Measurements from ENCODE around the gene RAET1G.
"Not testable (repeated sequence)": the region's sequence is repeated elsewhere in the genome, so short reads cannot be mapped to it uniquely, and the experiment has no call there.

The RAET1G gene

GRCh38 chr6:149953390-149953789 lies 30.5 kb upstream of the RAET1G start:
- not testable (repeated sequence) for DNase-seq

DNA sequence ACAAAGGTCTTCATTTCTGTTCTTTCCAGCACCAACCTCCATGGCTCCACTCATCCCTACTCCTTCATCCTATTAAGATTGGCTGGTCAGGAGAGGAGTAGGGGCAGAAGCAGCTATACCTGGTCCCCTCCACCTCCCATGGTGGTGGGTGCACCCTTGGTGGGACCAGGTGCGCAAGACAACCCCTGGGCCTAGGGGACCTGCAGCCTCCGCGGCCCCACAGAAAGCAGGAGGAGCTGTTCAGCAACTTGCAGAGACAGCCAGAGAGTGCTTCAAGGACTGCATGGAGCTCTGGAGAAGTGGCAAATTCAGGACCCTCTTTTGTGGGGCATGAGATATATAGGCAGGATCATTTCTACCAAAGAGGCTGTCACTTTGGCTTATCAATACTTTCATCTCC lies 28.7 kb upstream of the RAET1G start:
- DNase-seq: no peak

DNA sequence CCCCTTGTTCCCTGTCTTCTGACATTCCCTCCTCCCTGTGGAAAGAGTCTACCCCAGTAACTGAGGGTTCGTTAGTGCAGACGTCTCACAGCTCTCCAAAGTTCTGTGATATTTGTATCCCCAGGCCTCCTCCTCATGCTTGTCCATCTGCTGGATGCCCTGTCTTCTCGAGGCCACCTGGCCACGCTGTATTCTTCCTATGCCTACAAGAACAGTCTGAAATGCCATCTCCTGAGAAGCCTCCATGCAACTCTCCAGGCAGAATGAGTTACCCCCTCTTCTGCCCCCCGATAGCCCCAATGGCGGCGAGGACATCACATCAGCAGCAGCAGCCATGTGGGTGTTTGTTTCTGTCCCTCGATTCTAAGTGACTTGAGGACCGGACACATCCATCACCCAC lies 28.2 kb upstream of the RAET1G start:
- DNase-seq: no peak

DNA sequence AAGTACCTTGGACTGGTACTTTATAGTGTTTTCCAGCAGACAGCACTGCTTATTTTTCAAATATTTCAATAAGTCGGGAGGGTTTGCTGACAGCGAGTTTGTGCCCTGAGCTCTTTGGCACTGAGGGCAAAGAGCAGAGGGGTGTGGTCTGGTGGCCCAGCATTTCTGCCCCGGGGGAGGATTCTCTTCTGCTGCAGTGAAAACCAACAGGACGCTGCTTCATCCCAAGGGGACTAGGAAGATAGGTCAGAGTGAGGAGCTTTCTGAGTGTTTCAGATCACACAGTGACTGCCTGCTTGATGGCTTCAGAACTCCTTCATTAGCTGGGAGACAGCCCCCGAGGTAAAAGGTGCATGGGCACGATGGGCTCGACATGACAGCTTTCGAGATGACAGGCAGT lies 27.5 kb upstream of the RAET1G start:
- DNase-seq: no peak

- no peak for DNase-seq
Measured at GRCh38 chr6:149948616-149949015, 25.7 kb upstream of the RAET1G start.

DNA sequence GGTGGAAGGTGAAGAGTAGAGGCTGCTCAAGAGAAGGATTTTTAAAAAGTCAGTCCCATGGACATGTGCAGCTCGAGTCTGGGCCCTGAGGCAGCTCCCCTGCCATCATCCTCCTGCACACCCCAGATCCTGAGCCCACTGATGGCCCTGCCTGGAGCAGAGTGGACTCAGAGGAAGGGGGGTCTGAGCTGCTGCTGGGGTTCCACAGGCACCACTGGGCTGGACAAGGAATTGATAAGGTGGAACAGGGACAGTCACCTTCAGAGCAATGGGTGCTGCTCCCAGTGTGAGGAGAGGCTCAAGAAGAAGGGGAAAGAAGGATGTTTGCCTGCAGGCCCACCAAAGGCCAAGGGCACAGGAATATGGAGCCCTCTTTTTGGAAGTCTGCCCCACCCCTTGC lies 25.1 kb upstream of the RAET1G start:
- no peak for DNase-seq

- DNase-seq: not testable (repeated sequence)
Measured at GRCh38 chr6:149947533-149947932, 24.6 kb upstream of the RAET1G start.

GRCh38 chr6:149946631-149947030 lies 23.7 kb upstream of the RAET1G start:
- not testable (repeated sequence) for DNase-seq

DNA sequence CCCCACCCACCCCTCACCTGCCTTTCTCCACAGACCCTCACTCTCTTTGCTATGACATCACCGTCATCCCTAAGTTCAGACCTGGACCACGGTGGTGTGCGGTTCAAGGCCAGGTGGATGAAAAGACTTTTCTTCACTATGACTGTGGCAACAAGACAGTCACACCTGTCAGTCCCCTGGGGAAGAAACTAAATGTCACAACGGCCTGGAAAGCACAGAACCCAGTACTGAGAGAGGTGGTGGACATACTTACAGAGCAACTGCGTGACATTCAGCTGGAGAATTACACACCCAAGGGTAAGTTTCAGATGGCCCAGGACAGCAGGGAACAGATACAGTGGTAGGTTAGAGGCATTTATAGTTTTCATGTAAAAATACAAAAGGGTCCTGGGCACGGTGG lies 22.4 kb upstream of the RAET1G start:
- not testable (repeated sequence) for DNase-seq

GRCh38 chr6:149943321-149943720 lies 20.4 kb upstream of the RAET1G start:
- not testable (repeated sequence) for DNase-seq

GRCh38 chr6:149942461-149942829 lies 19.5 kb upstream of the RAET1G start:
- DNase-seq: no peak

DNA sequence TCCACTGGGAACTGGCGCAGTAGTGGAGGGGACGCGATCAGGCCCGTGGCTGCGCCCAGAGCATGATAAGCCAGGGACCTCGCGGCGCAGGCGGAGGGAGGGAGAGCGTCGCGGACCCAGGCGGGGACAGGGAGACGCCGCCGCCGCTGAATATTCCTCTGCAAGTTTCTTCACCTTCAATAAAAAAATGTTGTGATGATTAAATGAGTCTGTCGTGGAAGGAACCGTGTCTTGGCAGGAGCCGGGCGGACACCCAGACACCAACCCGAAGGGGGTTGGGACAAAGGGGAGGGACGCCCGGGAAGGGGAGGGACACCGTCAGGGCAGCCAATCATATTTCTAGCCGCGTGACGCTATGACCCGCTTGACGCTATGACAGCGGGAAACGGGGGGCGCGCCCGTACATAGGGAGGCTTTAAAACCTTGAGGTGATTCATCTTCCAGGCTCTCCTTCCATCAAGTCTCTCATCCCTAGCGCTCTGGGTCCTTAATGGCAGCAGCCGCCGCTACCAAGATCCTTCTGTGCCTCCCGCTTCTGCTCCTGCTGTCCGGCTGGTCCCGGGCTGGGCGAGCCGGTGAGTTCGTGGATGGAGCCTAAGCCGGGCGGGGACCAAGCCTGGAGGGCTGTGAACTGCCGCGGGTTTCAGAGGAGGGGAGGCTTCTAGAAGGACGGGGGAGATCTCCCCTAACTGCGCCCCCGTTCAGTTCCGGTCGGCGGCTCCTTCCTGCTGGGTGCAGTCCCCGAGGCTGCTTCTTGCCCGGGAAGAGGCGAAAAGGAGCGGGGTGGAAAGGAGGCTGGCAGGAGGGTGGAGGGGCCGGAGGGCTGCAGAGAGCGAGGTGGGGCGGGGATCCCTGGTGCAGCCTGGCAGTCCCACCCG lies 18.9 kb upstream of the RAET1G start, which contains the start of gene ULBP2:
TSS of gene ULBP2 (plus strand) at position 432 of the 878 bp plus-strand sequence. CDS start at position 491, 59 bp downstream.
- DNase-seq: peak; percentile 58

DNA sequence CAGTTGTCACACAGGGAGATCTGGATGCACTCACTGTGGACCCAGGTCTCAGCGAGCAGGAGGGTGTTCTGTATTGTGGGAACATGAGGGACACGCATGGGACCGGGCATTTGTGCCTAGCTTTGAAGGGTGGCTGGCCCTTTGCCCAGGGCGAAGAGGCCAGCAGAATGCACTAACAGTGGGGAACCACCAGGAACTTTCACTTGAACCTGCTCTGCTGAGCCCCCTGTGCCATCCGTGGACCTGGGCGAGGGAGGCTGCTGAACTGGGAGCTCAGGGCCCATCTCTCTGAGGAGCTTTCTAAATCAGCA lies 17.7 kb upstream of the RAET1G start:
- DNase-seq: no peak

GRCh38 chr6:149939909-149940671 lies 17.2 kb upstream of the RAET1G start:
- no peak for DNase-seq

GRCh38 chr6:149939356-149939648 lies 16.4 kb upstream of the RAET1G start:
- no peak for DNase-seq

DNA sequence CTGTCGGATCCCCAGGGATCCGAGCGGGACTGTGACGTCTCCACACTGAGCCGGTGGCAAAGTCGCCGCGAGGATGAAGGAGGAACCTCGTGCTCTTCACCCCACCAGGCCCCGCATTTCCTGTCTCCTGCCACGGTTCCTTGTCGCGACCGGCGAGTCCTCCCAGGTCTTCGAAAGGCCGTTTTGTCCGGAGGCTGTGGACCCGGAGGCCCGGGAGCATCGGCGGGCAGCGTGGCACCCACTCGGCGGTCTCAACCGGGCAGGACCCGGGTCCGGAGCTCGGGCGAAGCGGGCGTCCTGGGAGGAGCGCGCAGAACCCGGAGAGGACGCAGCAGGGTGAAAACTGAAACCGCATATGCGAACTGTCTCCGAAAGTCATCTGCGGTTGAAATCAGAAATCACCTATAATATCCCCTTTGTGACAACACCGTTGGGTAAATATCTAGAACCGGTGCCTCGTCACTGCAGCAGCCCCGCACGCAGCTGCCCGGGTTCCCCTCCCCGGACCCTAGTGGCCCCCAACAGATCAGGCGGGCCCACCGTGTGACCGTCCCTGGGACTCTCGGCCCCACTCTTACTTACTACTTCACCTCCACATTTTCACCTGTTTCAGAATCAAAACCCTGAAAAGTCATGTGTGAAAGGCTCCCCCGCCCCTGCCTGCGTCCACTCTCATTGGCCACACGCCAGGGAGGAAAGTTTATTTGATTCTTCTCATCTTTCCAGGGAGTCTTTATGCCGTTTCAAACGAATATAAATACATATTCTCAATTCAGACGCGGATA lies 15.8 kb upstream of the RAET1G start:
- DNase-seq: peak; percentile 14

GRCh38 chr6:149938013-149938570 lies 15.2 kb upstream of the RAET1G start:
- not testable (repeated sequence) for DNase-seq

GRCh38 chr6:149936743-149937142 lies 13.8 kb upstream of the RAET1G start:
- no peak for DNase-seq

- DNase-seq: no peak
Measured at GRCh38 chr6:149935668-149936067, 12.7 kb upstream of the RAET1G start.

DNA sequence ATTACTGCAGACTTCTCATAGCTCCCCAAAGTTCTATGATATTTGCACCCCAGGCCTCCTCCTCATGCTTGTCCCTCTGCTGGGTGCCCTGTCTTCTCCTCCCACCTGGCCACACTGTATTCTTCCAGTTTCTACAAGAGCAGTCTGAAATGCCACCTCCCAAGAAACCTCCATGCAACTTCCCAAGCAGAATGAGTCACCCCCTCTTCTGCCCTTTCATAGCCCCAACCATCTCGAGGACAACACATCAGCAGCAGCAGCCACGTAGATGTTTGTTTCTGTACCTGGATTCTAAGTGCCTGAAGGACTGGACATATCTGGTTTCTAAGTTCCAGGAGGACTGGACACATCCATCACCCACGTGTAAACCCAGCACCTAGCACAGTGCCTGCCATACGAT lies 12.3 kb upstream of the RAET1G start:
- no peak for DNase-seq

DNA sequence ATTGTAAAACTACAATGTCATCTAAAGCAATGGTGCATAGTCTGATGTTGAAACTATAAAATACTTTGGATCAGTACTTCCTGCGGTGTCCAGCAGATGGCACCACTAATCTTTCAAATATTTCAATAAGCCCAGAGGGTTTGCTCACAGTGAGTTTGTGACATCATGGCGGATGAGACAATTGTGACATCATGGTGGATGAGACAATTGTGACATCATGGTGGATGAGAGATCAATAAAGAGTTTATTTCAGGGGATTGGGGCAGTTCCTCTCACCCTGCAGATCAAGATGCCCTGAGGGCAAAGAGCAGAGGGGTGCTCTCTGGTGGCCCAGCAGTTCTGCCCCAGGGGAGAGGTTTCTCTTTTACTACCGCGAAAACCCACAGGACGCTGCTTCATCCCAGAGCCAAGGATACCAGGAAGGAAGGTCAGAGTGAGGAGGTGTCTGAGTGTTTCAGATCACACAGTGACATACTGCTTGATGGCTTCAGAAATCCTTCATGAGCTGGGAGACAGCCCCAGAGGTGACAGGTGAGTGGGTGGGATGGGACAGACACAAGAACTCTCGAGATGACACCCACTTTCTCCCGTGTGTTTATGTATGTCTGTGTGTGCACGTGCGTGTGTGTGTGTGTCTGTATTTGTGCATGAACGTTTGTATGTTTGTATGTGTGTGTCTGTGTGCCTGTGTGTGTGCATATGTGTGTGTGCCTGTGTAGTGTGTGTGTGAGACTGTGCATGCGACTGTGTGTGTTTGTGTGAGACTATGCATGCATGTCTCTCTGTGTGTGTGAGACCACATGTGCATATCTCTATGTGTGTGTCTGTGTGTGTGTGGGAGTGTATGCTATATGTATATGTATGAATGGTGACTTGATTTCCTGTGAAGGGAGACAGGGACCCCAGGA lies 11.6 kb upstream of the RAET1G start:
- peak; percentile 42 for DNase-seq

- no peak for DNase-seq
Measured at GRCh38 chr6:149933461-149933860, 10.5 kb upstream of the RAET1G start.

All from NCI-H748 treated with DMSO at 0.1 percent for 48 hours (cell line).